Progenitor cell of endocrine pancreas (in vitro differentiated cells): ENCODE data around the gene CREBBP. TPM values are rescaled to one million over a fixed set of nuclear protein-coding genes. Genes with fewer than 3 reads are reported as not detected.

Source experiments
- DNase-seq: peaks from one replicate; pipeline ENCODE4 v3.0.0; 2021; ENCODE audit warnings: low spot score; ENCODE audit not compliant: unreplicated experiment
- H3K27ac Mint-ChIP-seq: 2 replicates; pipeline ENCODE4 v1.8.0; 2021; ENCODE audit warnings: mild to moderate bottlenecking, moderate library complexity, mixed read lengths
- H3K27me3 Mint-ChIP-seq: 2 replicates; pipeline ENCODE4 v1.8.0; 2021; ENCODE audit warnings: mixed read lengths
- H3K36me3 Mint-ChIP-seq: 2 replicates; pipeline ENCODE4 v1.8.0; 2022; ENCODE audit warnings: mixed read lengths; ENCODE audit not compliant: insufficient read depth
- H3K4me1 Mint-ChIP-seq: 2 replicates; pipeline ENCODE4 v1.8.0; 2021; ENCODE audit warnings: low read depth, mixed read lengths
- H3K4me3 Mint-ChIP-seq: 2 replicates; pipeline ENCODE4 v1.8.0; 2021; ENCODE audit warnings: low read depth, mild to moderate bottlenecking, moderate library complexity, mixed read lengths
- H3K9me3 Mint-ChIP-seq: 2 replicates; pipeline ENCODE4 v1.8.0; 2021; ENCODE audit warnings: low read depth, mixed read lengths
- total RNA-seq: library from RNA; stranded (reverse); gene quantifications from 2 replicates; pipeline ENCODE4 v1.2.1, GENCODE V29; 2021
- TF ChIP-seq, protein P1 (sequence below): fragments of 200-600 bp; sonication (generic); IDR thresholded peaks from one replicate; pipeline ENCODE4 v1.5.0; 2021; ENCODE audit warnings: antibody characterized with exemption, mild to moderate bottlenecking; ENCODE audit not compliant: unreplicated experiment

Gene CREBBP
- total RNA-seq, 1 donor from 2014 or later = 144 TPM

DNA sequence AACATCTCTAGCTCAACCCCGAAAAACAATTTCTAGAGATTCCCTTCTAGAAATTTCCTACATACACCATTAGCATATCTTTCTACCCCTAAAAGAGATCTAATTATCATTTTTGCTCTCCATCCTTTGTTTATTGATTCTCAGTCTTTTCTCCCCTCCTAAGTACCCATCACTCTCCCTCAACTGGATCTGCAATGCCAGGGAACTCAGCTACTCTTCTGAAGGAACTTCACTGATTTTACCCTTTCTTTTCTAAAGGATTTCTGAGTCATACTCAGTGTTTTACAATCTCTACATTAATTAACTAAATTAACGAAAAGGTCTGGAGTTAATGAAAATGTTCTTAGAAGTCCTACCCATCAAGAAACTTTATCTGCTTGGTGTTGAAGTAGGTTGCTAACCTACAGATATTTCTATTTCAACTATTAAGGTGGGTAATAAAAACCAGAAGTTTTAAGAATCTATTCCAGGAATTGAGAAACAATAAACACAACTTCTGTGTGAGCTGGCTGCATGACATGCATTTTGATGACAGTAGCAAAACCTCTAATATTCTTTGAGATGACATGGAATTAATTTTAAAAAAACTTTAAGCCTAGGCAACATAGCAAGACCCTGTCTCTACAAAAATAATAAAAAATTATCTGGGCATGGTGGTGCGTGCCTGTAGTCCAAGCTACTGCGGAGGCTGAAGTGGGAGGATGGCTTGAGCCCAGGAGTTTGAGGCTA, 13.6 kb downstream of the CREBBP start:
- Mint-ChIP-seq H3K4me3 (no peak overlapping the region), H3K4me1 (peaks cover 57% of the 10 kb centered on the region), H3K36me3 (peaks cover 1% of the 10 kb centered on the region), H3K27ac (peak overlapping the region; percentile 9), H3K27me3 (no peaks in the 10 kb centered on the region), H3K9me3 (no peaks in the 10 kb centered on the region)
- TF ChIP-seq, protein P1, sequence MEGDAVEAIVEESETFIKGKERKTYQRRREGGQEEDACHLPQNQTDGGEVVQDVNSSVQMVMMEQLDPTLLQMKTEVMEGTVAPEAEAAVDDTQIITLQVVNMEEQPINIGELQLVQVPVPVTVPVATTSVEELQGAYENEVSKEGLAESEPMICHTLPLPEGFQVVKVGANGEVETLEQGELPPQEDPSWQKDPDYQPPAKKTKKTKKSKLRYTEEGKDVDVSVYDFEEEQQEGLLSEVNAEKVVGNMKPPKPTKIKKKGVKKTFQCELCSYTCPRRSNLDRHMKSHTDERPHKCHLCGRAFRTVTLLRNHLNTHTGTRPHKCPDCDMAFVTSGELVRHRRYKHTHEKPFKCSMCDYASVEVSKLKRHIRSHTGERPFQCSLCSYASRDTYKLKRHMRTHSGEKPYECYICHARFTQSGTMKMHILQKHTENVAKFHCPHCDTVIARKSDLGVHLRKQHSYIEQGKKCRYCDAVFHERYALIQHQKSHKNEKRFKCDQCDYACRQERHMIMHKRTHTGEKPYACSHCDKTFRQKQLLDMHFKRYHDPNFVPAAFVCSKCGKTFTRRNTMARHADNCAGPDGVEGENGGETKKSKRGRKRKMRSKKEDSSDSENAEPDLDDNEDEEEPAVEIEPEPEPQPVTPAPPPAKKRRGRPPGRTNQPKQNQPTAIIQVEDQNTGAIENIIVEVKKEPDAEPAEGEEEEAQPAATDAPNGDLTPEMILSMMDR = no peak
- DNase-seq = no peak

DNA sequence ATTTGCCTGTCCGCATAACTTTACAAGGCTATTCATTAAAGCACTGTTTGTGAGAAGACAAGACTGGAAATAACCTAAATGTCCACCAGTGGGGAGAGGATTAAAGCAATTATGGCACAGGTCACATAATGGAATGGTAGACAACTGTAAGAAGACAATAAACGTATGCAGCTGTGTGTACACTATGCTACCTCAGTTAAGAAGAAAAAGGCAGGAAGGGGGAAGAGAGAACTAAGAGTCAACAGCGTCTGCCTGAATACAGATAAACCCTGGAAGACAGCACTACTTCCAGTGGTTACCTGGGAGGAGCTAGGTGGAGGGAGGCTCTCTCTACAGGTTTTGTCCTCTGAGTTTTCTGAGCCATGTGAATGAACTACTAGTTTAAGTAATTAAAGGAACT, 15.3 kb downstream of the CREBBP start:
- DNase-seq = no peak
- Mint-ChIP-seq H3K27me3 (no peaks in the 10 kb centered on the region), H3K27ac (peak overlapping the region; percentile 1), H3K36me3 (peaks cover 1% of the 10 kb centered on the region), H3K4me3 (no peak overlapping the region), H3K4me1 (peaks cover 51% of the 10 kb centered on the region), H3K9me3 (no peaks in the 10 kb centered on the region)
- TF ChIP-seq, protein P1 = no peak

DNA sequence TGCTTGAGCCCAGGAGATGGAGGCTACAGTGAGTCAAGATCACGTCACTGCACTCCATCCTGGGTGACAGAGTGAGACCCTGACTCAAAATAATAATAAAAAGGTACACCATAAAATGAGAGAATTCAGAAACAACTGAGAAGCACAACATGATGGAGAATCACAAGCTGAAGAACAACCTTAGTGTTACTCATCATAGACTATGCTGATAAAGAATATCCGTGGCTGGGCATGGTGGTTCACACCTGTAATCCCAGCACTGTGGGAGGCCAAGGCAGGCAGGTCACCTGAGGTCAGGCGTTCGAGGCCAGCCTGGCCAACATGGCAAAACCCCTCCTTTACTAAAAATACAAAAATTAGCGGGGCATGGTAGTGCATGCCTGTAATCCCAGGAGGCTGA, 16.0 kb downstream of the CREBBP start:
- no peaks in the 10 kb centered on the region for H3K27me3 Mint-ChIP-seq
- H3K36me3 Mint-ChIP-seq = peaks cover 1% of the 10 kb centered on the region
- no peak for DNase-seq
- TF ChIP-seq, protein P1 = no peak
- H3K27ac Mint-ChIP-seq = no peak overlapping the region
- no peaks in the 10 kb centered on the region for H3K9me3 Mint-ChIP-seq
- peaks cover 48% of the 10 kb centered on the region for H3K4me1 Mint-ChIP-seq
- no peak overlapping the region for H3K4me3 Mint-ChIP-seq

DNA sequence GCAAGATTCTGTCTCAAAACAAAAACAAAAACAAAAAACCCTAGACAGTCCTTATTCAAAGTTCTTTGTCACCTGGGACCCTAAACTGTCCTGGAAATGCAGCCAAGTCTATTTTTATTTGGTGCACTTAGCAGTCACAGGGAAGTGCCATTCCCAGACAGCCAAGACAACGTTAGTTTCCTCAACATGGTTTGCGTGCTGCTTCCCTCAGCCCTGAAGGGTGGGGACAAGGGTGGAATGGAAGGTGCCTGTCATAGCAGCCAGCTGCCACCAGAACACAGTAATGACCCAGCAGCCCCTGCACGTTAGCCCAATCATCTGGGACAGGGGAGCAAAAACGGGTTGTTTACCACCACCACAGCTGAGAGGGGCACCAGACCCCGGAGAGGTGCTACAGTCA, 16.9 kb downstream of the CREBBP start:
- Mint-ChIP-seq H3K27ac (peak overlapping the region; percentile 92), H3K4me1 (peaks cover 41% of the 10 kb centered on the region), H3K36me3 (peaks cover 1% of the 10 kb centered on the region), H3K27me3 (no peaks in the 10 kb centered on the region), H3K4me3 (no peak overlapping the region), H3K9me3 (no peaks in the 10 kb centered on the region)
- TF ChIP-seq, protein P1 = no peak
- no peak for DNase-seq

DNA sequence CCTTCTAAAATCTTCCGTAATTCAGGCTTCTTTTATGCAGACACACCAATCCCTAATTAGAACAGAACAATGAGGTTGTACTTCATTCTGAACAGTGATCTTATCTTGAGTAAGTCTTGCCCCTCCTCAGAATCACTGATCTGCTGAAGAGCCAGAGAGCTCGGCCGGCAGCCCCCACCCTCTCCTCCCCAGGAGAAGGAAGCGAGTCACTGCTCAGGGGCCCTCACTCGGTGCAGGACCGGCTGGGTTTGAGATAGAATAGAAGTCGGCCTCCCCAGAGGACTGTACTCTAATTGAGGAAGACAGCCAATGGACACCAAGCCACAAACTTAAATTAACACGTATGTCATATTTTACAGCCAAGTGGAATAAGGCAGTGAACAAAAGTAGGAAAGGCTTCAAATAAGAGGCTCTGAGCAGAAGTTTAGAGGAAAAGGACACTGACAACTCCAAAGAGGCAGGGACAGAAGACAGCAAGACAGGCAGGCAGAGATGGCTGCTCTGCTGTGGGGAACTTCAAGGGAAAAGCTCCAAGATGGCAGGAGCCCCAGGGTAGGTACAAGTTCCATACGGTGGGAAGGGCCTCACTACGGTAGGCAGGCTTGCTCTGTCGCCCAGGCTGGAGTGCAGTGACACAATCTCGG, 18.6 kb downstream of the CREBBP start:
- TF ChIP-seq, protein P1 = no peak
- Mint-ChIP-seq H3K27me3 (no peaks in the 10 kb centered on the region), H3K36me3 (peaks cover 1% of the 10 kb centered on the region), H3K27ac (peak overlapping the region; percentile 89), H3K4me3 (no peak overlapping the region), H3K9me3 (no peaks in the 10 kb centered on the region), H3K4me1 (peaks cover 39% of the 10 kb centered on the region)
- no peak for DNase-seq
